ENCODE data around the gene SCRN1.

The SCRN1 gene

DNA sequence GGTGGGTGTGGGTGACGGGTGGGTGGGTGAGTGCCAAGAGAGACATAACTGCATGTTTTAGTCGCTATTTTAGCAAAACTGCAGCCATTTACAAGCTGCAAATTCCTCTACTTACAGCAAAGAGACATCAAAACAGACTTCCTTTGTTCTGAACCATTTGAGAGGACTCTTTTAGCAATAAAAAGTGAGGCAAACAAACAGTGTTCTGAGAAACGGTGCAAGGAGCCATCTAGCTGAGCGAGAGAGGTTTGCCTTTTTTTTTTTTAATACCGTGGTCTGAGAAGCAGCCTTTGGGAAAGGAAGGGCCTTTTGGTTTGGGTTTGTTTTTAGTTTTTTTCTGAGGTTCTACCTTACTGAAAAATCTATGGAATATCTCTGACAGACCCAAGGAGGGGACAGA is 62.9 kb downstream of the SCRN1 start:
- no peak for DNase-seq (ENCODE audit: low read depth, low spot score)

DNA sequence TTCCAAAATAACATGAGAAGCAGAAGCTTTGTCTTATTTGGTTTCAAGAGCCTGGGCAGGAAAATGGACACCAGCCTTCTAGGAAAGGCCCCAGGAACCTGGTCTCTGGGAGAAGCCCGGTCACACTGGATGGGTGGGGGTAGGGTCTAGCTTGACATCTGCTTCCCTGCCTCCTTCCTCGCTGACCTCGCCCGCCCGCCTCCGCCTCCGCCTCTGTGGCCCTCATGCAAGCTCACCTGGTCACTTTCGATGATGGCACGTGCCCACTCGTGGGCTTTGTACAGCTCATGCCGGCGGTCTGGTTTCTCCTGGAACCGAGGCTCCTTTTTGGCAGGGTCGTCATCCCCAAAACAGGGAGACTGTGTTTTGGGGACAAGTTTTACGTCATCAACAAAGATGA is 63.4 kb downstream of the SCRN1 start:
- no peak for DNase-seq (ENCODE audit: low read depth, low spot score)

DNA sequence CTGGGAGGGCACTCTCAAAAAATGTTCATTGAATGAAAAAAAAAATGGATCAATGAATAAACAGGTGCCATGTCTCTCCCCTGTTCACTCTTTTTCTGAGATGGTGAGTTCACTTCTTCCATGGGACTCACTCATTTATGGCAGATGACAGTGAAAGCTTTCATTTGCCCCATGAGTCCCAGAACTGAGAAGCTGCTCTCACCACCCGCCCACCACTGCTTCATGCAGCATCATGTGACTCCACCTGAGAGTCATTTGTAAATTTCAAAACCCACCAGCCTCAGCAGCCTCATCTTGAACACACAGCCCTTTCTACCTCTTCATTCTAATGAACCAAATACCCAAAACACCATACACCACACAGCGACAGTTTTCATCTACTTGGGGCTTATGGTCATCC is 64.9 kb downstream of the SCRN1 start:
- no peak for DNase-seq (ENCODE audit: low read depth, low spot score)

DNA sequence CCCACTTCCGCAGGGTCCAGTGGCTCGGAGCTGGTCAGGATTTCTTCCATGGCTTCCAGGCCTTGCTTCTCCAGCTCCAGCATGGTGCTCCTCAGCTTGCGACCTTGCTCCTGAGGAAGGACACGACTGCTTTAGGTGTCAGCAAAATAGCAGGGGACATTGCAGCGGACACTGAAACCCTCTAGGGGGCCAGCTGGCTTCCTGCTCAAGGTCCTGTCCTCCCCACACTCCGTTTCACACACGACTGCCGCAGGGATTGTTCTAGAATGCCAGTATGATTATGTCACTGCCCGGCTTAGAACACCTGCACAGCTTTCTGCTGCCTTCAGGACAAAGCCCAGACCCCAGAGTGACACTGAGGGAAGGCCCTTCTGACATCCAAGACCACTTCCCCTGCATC is 65.6 kb downstream of the SCRN1 start:
- no peak for DNase-seq (ENCODE audit: low read depth, low spot score)

DNA sequence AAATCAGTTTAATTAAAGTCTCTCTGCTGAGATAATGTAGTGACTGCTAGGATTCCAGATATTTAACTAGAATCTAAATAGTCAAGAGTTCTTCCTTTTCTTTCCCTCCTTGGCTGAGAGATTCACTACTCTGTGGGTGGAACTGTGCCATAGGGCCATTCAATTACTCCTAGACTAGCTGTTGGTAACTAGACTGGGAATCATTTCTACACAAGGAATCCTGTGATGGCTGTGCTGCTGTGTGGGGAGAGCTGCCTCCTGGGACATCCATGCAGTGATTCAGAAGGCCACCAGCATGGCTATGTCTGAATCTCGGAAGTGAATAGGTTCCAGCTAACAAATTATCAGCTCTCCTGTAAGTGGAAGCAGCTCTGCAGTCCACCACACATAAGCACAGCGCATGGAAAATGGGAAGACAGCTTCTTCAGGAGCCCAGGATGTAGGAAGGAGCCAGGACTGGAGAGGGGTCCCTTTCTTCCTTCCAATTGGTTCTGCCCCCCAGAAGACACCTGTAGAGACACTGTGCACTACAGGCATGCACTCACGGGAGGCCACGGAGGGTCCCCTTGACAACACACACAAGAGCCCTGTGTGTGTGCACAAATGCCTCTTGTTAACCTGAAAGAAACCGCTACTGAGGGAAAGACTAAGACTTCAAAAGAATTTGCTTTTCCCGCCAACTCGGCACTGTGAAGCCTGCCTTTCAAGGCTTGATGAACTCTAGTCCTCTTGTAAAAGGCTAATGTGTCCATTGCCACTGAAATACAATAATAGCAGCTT is 66.5 kb downstream of the SCRN1 start:
- no peak for DNase-seq (ENCODE audit: low read depth, low spot score)

DNA sequence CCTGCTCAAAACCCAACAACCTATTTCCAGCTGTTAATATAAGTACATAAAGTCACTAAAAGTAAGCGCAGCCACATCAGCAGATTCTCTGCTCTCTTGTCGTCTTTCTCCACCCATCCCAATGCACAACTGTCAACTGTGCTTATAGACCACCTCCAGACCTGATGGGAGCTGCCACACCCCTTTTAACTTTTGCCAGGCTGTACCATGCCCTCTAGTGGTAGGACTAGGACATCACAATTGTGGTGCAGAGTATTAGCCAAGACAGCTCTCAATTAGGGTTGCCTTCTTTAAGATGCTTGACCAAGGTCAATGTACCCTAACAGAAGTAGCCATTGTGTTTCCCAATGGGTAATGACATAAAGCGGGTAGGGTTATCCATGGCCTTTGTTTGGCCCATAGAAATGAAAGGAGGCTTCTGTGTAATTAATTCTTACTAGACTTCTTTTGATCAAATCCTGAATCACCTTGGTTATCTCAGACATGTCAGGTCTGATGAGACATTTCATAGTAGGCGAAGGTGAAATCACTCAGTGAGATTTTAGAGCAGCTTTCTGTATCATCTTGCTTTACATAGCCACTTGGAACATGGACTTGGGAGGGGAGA is 68.1 kb downstream of the SCRN1 start:
- no peak for DNase-seq (ENCODE audit: low read depth, low spot score)

DNA sequence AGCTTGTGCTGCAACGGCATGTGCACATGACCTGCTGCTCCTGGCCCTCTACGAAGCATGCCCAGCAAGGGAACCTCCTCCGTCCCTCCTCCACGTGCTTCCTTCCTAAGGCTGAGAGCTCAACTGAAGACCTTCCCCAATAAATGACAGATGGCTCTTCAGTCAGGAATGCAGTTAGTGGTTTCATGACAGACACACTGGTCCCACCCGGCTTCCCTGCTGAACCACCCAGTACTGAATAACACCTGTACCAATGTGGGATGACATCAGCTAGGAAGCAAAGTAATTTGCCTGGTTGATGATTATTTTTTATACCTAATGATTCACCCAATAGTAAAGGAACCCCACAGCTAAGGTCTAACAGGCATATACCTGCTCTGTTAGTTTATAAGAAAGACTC is 69.1 kb downstream of the SCRN1 start:
- no peak for DNase-seq (ENCODE audit: low read depth, low spot score)

DNA sequence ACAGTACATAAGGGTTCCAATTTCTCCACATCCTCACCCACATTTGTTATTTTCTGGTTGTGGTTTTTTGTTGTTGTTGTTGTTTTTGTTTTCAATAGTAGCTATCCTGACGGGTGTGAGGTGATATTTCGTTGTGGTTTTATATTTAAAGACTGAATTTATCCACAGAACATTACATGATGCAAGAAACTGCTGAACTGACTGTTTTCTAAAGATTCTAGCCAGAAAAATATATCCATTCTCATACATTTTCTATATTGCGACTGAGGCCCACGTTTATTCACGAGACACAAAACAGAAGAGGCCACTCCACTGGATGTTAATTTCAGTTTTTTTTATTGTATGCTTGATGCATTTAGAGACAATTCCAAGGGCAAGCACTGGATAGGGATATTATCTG is 69.8 kb downstream of the SCRN1 start:
- DNase-seq (ENCODE audit: low read depth, low spot score), result no peak

DNA sequence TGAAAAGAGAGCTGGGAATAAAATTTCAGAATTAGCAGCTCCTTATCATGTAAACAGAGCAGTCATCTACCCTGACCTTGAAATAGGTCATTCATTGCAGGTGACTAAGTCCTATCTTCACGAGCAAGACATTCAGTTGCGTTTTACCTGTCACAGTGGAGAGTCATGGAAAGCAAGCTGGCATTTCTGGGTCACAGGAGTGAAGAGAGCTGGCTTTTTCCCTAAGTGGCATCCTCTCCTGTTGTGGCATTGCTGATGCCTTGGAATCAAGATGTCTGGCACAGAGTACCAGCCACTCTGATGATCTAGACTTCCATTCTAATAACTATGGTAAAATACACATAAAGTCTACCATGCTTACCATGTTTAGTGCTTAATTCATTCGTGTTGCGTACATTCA is 70.8 kb downstream of the SCRN1 start:
- DNase-seq (ENCODE audit: low read depth, low spot score), result no peak

DNA sequence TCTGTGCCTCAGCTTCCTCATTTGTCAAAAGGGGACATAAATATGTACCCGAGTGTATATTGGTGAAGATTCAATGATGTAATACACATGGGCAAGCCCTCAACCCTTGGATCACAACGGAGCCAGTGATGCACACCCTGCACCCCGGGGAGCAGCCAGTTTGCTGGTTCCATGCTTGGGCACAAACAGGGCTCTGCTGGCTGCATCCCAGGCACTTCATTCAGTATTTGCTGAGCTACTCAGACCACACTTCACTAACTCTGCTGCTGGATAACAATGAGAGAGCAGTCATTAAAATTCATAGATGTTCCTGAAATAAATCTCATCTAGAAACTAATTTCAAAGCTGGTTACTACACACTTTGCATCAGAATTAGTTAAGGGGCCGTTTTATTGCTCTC is 72.0 kb downstream of the SCRN1 start:
- no peak for DNase-seq (ENCODE audit: low read depth, low spot score)

DNA sequence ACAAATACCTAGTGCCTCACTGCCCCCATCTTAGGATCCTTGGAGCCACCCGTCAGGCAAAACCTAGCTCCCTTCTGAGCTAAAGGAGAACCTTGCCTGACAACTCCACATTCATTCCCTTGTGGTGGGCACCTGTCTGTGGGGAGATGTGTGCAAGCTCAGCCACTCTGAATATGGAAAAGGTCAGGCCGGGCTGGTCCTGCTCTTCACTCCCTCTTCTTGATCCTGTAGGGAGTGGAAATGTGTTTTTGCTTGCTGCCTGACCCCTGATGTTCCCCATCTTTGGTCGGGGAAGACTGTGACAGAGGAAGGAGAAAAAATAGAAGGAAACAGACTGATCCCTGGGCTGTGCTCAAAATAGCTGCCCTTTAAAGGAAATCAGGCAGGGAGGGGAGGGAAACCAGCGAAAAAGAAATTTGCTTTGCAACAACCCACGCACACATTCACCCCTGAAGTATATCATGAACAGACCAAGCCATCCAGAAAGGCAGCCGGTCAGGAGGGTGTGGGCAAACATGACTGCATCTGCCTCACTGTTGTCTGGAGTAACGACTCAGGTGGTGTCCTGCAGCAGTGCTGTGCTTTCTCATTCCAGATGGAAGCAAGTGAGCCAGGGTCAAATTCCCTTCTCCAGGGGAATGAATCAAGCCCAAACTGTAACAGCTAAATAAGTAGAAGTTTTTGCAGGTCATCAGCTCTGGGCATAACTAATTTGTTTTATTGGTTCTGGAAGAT is 74.0 kb downstream of the SCRN1 start:
- DNase-seq (ENCODE audit: low read depth, low spot score), result no peak

DNA sequence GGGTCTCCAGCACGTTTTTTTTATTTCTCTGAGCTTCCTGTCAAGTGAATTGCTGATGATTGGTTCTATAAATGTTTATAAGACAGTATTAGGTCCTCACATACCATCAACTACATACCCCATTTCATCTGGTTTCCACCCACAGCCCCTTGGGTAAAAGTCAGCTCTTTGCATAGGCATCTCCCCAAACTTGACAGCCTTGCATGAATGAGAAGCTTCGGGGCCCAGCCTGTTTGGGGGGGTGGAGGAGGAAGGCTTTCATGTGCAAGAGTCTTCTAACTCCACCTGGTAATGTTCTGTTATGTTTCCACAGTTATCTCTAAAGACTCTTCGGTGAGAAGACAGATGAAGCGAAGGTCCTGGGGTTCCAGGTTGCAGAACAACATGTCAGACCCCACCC is 75.4 kb downstream of the SCRN1 start:
- no peak for DNase-seq (ENCODE audit: low read depth, low spot score)

DNA sequence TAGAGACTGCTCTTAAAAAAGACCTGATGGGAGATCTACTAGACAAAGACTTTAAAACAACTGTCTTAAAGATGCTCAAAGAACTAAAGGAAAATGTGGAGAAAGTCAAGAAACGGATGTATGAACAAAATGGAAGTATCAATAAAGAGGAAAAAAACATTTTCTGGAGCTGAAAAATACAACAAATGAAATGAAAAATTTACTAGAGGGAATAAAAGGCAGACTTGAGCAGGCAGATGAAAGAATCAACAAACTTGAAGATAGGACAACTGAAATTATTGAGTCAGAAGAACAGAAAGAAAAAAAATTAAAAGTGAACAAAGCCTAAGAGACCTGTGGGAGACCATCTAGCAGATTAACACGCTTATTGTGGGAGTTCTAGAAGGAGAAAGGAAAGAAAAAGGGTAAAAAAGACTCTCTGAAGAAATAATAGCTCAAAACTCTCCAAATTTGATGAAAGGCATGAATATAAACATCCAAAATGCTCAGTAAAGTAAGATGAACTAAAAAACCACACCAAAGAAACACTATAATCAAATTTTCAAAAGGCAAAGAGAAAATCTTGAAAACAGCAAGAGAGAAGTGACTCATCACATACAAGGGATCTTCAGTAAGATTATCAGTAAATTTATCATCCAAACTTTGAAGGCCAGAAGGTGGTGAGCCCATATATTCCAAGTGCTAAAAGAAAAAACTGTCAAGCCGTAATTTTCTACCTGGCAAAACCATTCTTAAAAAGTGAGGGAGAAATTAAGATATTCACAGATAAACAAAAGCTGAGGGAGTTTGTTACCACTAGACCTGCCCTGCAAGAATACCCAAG is 83.2 kb downstream of the SCRN1 start:
- DNase-seq (ENCODE audit: low read depth, low spot score), result no peak

DNA sequence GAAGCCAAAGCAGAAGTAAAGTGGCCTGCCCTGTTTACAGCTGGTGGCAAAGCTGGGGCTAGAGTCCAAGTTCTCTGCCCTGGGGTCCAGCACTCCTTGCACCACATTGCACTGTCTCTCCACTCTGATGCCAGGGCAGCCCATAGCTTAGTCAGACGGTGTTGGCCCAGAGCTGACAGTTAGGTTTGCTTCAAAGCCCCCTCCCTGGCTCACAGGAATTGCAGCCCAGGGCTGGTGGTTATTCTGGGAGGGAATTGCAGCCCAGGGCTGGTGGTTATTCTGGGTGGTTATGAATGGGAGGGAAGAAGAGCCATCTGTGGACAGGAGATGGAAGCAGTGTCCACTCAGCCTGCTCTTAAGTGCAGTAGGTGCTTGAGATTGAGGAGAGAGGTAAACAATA is 88.9 kb downstream of the SCRN1 start:
- DNase-seq (ENCODE audit: low read depth, low spot score), result no peak

DNA sequence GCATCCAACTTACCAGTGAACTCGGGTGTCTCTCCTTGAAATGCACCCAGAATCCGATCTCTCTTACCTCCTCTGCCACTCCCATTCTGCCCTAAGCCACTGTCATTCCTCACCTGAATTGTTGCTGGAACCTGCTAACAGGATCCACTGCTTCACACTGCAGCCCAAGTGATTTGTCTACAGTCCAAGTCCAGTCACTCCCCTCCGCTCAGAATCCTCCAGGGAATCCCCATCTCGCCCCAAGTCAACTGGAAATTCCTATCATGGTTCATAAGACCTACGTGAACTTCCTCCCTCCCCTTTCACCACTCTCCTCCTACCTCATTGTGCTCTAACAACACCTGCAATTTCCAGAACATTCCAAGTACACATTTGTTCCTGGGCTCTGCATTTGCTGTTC is 91.3 kb downstream of the SCRN1 start:
- no peak for DNase-seq (ENCODE audit: low read depth, low spot score)

DNA sequence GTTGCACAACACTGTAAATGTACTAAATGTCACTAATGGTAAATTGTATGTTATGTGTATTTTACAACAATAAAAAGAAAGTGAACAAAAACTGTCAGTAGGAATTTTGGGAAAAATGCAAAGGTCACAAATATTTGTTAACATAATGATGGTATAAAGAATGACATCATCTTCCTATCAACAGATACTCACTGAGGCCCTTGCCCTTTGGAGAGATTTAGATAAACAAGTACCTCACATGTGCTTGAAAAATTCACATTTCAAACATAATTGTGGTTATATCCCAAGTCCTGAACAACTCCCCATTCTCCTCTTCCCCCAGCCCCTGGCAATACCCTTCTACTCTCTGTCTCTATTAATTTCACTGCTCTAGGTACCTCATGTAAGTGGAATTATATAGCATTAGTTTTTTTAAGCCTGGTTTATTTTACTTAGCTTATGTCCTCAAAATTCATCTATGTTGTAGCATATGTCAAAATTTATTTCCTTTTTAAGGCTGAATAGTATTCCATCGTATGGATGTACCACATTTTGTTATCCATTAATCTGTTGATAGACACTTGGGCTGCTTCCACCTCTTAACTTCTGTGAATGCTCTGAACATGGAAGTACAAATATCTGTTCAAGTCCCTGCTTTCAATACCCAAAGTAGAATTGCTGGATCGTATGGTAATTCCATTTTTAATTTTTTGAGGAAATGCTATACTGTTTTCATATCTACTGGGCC is 92.8 kb downstream of the SCRN1 start:
- DNase-seq (ENCODE audit: low read depth, low spot score), result no peak

DNA sequence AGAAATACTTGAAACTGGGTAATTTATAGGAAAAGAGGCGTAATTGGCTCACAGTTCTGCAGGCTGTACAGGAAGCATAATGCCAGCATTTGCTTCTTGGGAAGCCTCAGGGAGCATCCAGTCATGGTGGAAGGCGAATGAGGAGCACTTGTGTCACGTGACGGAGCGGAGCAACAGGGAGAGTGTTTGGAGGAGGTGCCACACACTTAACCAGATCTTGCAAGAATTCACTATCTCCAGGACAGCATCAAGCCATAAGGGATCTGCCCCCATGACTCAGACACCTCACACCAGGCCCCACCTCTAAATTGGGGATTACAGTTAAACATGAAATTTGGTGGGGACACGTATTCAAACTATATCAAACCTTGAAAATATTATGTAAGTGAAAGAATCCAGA is 94.0 kb downstream of the SCRN1 start:
- DNase-seq (ENCODE audit: low read depth, low spot score), result no peak

DNA sequence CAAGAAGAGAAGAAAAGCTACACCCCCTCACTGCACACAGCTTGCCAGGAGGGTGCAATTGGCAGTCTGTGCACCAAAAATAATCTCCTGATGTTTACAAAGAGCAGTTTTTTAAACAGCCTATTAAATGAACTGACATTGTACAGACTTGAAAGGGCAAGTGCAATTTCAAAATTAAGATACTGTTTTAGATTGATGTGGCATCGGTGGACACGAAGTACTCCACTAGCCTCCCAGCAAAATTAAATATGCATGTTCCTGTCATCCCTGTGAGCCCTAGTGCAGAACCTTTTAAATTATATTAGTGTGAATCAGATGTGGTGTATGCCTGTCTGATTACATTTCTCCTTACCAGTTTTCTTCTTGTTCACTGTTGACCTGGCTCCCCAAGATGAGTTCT is 95.3 kb downstream of the SCRN1 start:
- DNase-seq (ENCODE audit: low read depth, low spot score), result no peak

DNA sequence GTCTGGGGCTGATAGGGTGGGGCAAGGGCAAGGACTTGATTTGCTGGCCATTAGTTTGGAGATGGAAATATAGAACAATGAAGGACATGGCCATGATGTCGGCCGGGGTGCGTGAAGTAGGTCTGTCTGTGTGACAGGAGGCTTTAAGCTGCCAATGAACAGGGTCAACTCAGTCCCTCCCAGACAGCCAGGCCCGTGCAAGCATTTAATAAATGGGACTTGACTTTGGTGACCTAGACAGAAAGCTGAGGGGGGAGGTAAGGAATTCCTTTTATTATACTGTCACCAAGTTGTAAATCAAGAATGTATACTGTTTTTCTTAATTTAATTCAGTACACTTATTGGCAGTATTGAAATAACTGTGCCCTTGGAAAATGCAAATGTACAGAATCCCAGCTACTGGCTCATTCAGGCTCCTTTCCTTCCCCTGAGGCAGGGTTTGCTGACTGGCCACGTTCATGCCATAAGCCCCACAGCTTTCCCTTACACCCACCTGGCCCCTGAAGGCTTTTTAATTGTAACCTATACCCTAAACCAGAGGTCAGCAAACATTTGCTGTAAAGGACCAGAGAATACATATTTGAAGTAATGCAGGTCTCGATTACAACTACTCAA is 96.1 kb downstream of the SCRN1 start:
- DNase-seq (ENCODE audit: low read depth, low spot score), result no peak

DNA sequence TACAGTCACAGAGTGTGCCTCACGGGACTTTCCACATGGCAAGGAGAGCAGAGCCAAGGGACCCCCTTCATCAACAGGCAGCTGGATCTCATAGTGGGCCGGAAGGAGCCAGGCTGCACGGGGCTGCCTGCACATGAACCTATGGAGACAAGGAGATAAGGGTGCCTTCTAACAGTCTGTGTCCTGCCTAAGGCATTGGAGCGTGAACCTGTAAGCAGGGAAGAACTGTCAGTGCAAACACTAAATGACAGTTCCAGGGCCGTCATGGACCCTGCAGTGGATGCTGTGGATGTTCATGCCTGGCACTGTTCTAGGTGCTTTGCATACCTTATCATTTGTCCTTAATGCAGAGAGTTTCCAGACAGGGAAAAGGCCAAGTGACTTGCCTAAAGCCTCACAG is 97.4 kb downstream of the SCRN1 start:
- no peak for DNase-seq (ENCODE audit: low read depth, low spot score)

DNA sequence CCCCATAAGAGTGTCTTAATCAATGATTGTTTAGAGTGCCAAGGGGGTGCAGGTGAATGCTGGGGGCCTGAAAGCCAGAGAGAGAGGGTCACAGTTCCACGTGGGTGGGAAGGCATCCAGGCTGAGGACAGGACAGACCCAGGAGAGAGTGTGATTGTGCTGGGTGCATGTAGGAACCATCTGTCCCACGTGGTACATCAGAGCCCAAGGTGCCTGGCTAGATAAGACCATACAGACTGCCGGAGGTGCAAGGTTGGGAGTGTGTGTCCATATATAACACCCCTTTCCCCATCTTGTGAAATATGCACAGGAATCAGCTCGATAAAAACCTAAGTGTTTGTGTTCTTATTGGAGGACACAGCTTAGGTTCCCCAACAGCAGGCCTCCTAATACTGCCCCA is 97.8 kb downstream of the SCRN1 start:
- DNase-seq (ENCODE audit: low read depth, low spot score), result no peak
